ENCODE results near the gene MOSPD2.

MOSPD2 gene

GRCh38 chrX:14946606-14947155, 73.5 kb downstream of the MOSPD2 start:
- Histone ChIP-seq H3K9me3 (ENCODE audit: control insufficient read depth, insufficient read depth, low read depth, low read length) (no peaks in the 10 kb centered on the region), H3K36me3 (ENCODE audit: control insufficient read depth in 2 of 2, insufficient read depth in 1 of 2, low read length in 2 of 2) (no peaks in the 10 kb centered on the region), H3K27ac (ENCODE audit: extremely low read depth, low read depth, low read length) (no peak overlapping the region), H3K4me1 (ENCODE audit: control insufficient read depth, insufficient read depth, low read length) (no peaks in the 10 kb centered on the region), H3K4me3 (ENCODE audit: low read depth, low read length) (no peak overlapping the region)
- CTCF ChIA-PET = no interaction called here
- TF ChIP-seq OSR2 (tag by site-specific recombination; IDR thresholded peaks at IDR 0.05) = no peak
- no peak for TF ChIP-seq ZNF843 (tag by site-specific recombination; IDR thresholded peaks at IDR 0.05)
- TF ChIP-seq ZBTB11 (tag by site-specific recombination; conservative IDR thresholded peaks at IDR 0.05; ENCODE audit: low read depth) = no peak
- TF ChIP-seq ZSCAN5A (tag by site-specific recombination; IDR thresholded peaks at IDR 0.05) = no peak
- TF ChIP-seq KLF16 (tag by site-specific recombination; IDR thresholded peaks at IDR 0.05) = no peak
- POLR2A ChIA-PET = no interaction called here

- no peak overlapping the region for H3K4me3 ChIP-seq (ENCODE audit: low read depth, low read length)
- ChIA-PET POLR2A (no interaction called here), CTCF (interaction anchor here (0.9 kb wide), 1 partner anchor 16 kb away, joined by 3 read pairs; no protein-coding TSS in a partner anchor)
- no peaks in the 10 kb centered on the region for H3K4me1 ChIP-seq (ENCODE audit: control insufficient read depth, insufficient read depth, low read length)
- TF ChIP-seq ZNF404 (tag by site-specific recombination; IDR thresholded peaks at IDR 0.05) (no peak), ZNF292 (tag by site-specific recombination; IDR thresholded peaks at IDR 0.05; ENCODE audit: borderline replicate concordance, low read depth) (no peak), ZNF626 (tag by site-specific recombination; IDR thresholded peaks at IDR 0.05) (no peak), ZNF202 (tag by site-specific recombination; IDR thresholded peaks at IDR 0.05; ENCODE audit: borderline replicate concordance) (no peak)
- no peaks in the 10 kb centered on the region for H3K9me3 ChIP-seq (ENCODE audit: control insufficient read depth, insufficient read depth, low read depth, low read length)
- no peak overlapping the region for H3K27ac ChIP-seq (ENCODE audit: extremely low read depth, low read depth, low read length)
- no peaks in the 10 kb centered on the region for H3K36me3 ChIP-seq (ENCODE audit: control insufficient read depth in 2 of 2, insufficient read depth in 1 of 2, low read length in 2 of 2)
Observed at GRCh38 chrX:14948691-14949090, 75.5 kb downstream of the MOSPD2 start.

- H3K36me3 ChIP-seq (ENCODE audit: control insufficient read depth in 2 of 2, insufficient read depth in 1 of 2, low read length in 2 of 2) = no peaks in the 10 kb centered on the region
- no peaks in the 10 kb centered on the region for H3K9me3 ChIP-seq (ENCODE audit: control insufficient read depth, insufficient read depth, low read depth, low read length)
- ChIA-PET CTCF (no interaction called here), POLR2A (no interaction called here)
- no peak overlapping the region for H3K27ac ChIP-seq (ENCODE audit: extremely low read depth, low read depth, low read length)
- no peak overlapping the region for H3K4me3 ChIP-seq (ENCODE audit: low read depth, low read length)
- H3K4me1 ChIP-seq (ENCODE audit: control insufficient read depth, insufficient read depth, low read length) = no peaks in the 10 kb centered on the region
- no peak for TF ChIP-seq TSHZ1 (tag by site-specific recombination; IDR thresholded peaks at IDR 0.05; ENCODE audit: borderline replicate concordance)
- TF ChIP-seq HOXA7 (CRISPR knock-in tag; IDR thresholded peaks at IDR 0.05; ENCODE audit: borderline replicate concordance) = no peak
Observed at GRCh38 chrX:14956813-14957582, 83.8 kb downstream of the MOSPD2 start.

Measured in HEK293 (cell line).